B cell (primary cell): ENCODE measurements around the gene IDS. TPM values are rescaled to one million over a fixed set of nuclear protein-coding genes. Genes with fewer than 3 reads are reported as not detected.

ENCODE experiments used
- ATAC-seq: fragments of 200-7000 bp; cut with Tn5 transposase; one replicate; pipeline ENCODE4 v1.10.0; 2021; ENCODE audit warnings: low read depth, mild to moderate bottlenecking, moderate number of reproducible peaks, moderate library complexity
- CTCF ChIA-PET: fragments of 350-600 bp; sonication (Branson Sonifier 250); formaldehyde crosslinking; loops from one replicate; lab custom pipeline; 2021; ENCODE audit warnings: antibody characterized with exemption, inconsistent platforms; lab: Charles Lee
- POLR2A ChIA-PET: fragments of 350-600 bp; sonication (Branson Sonifier 250); formaldehyde crosslinking; loops from one replicate; lab custom pipeline; 2021; ENCODE audit warnings: antibody characterized with exemption; lab: Charles Lee
- DNase-seq: peaks from one replicate; pipeline ENCODE4 v3.0.0; 2013
- H2AFZ ChIP-seq: 2 replicates; pipeline ENCODE4 v1.6.1; 2012; ENCODE audit warnings: mild to moderate bottlenecking, low read depth, low read length; ENCODE audit not compliant: insufficient read depth, poor library complexity, severe bottlenecking
- H3K27ac ChIP-seq, 2 donors: 1 replicate in 1 of 2; 2 replicates in 1 of 2; pipeline ENCODE4 v1.5.1; 2012 to 2013; ENCODE audit warnings: low read length in 2 of 2, mild to moderate bottlenecking in 2 of 2, moderate library complexity in 1 of 2
- H3K27me3 ChIP-seq, 4 experiments: fragments of 200-600 bp in 1 of 4; sonication (generic) in 1 of 4; replicated peaks in 1 of 4; 1 replicate in 2 of 4; 2 replicates in 2 of 4; pipeline versions ENCODE4 v1.6.1 to v1.7.0; 2013 to 2016; ENCODE audit warnings: low read length in 3 of 4, mild to moderate bottlenecking in 2 of 4, mixed read lengths in 1 of 4, moderate library complexity in 1 of 4; ENCODE audit not compliant: insufficient read depth in 4 of 4, control insufficient read depth in 3 of 4; ENCODE audit errors: control extremely low read depth in 1 of 4
- H3K36me3 ChIP-seq, 2 experiments: replicated peaks in 1 of 2; 1 replicate in 1 of 2; 2 replicates in 1 of 2; pipeline versions ENCODE4 v1.6.1 to v1.7.1; 2013; ENCODE audit warnings: low read length in 1 of 2; ENCODE audit not compliant: insufficient read depth in 2 of 2, control insufficient read depth in 1 of 2; ENCODE audit errors: control extremely low read depth in 1 of 2, extremely low read depth in 1 of 2
- H3K4me1 ChIP-seq, 2 donors: fragments of 200-600 bp in 1 of 2; sonication (generic) in 1 of 2; 1 replicate in 1 of 2; 2 replicates in 1 of 2; pipeline versions ENCODE4 v1.5.1 to v1.6.1; 2013 to 2017; ENCODE audit warnings: low read length in 2 of 2; ENCODE audit not compliant: control insufficient read depth in 2 of 2, insufficient read depth in 2 of 2
- H3K4me2 ChIP-seq: replicated peaks from 2 replicates; pipeline ENCODE3; 2012; ENCODE audit warnings: mild to moderate bottlenecking, low read depth, low read length; ENCODE audit not compliant: poor library complexity, severe bottlenecking
- H3K4me3 ChIP-seq, 5 experiments: fragments of 200-600 bp in 1 of 5; sonication (generic) in 1 of 5; 1 replicate in 3 of 5; 2 replicates in 2 of 5; pipeline versions ENCODE4 v1.5.1 to v1.7.0; 2011 to 2016; ENCODE audit warnings: low read length in 4 of 5, mild to moderate bottlenecking in 4 of 5, low read depth in 2 of 5, control low read depth in 1 of 5, moderate library complexity in 1 of 5; ENCODE audit not compliant: insufficient read depth in 1 of 5; ENCODE audit errors: control extremely low read depth in 1 of 5, extremely low read depth in 1 of 5
- H3K79me2 ChIP-seq: fragments of 200-600 bp; sonication (generic); one replicate; pipeline ENCODE4 v1.6.0; 2016; ENCODE audit warnings: low read length; ENCODE audit not compliant: control insufficient read depth, insufficient read depth
- H3K9ac ChIP-seq: fragments of 200-600 bp; sonication (generic); 2 replicates; pipeline ENCODE4 v1.6.1; 2017; ENCODE audit warnings: mild to moderate bottlenecking, low read length, moderate library complexity
- H3K9me3 ChIP-seq, 3 donors: one replicate each; pipeline versions ENCODE4 v1.6.1 to v1.7.1; 2013; ENCODE audit warnings: low read length in 2 of 3; ENCODE audit not compliant: control insufficient read depth in 2 of 3, insufficient read depth in 1 of 3; ENCODE audit errors: control extremely low read depth in 1 of 3
- H4K20me1 ChIP-seq: 2 replicates; pipeline ENCODE4 v1.6.0; 2012; ENCODE audit warnings: mild to moderate bottlenecking, low read length; ENCODE audit not compliant: insufficient read depth, control insufficient read depth, poor library complexity, severe bottlenecking
- H3K27ac Mint-ChIP-seq: one replicate; pipeline ENCODE4 v1.8.0; 2021; ENCODE audit warnings: mixed read lengths
- H3K27me3 Mint-ChIP-seq: one replicate; pipeline ENCODE4 v1.8.0; 2021; ENCODE audit warnings: mixed read lengths
- H3K4me1 Mint-ChIP-seq: one replicate; pipeline ENCODE4 v1.8.0; 2021; ENCODE audit warnings: mixed read lengths
- H3K4me3 Mint-ChIP-seq: one replicate; pipeline ENCODE4 v1.8.0; 2021; ENCODE audit warnings: mixed read lengths
- H3K9me3 Mint-ChIP-seq: one replicate; pipeline ENCODE4 v1.8.0; 2022; ENCODE audit warnings: mixed read lengths; ENCODE audit not compliant: insufficient read depth
- EZH2 ChIP-seq: IDR thresholded peaks from 2 replicates; pipeline ENCODE4 v1.6.1; 2012; ENCODE audit warnings: borderline replicate concordance, low read depth, mild to moderate bottlenecking, moderate library complexity, low read length; ENCODE audit not compliant: insufficient read depth, poor library complexity, severe bottlenecking
- WGBS: methylation state at CpG from one replicate; pipeline ENCODE4 v1.1.5; 2013; ENCODE audit warnings: missing lambda C conversion rate; ENCODE audit not compliant: insufficient coverage; 5-methylcytosine and 5-hydroxymethylcytosine counted together
- intact Hi-C: fragments of 100-400 bp; cut with micrococcal nuclease; formaldehyde crosslinking; loops from one replicate; pipeline ENCODE4 v1.10.0; 2022
- polyA plus RNA-seq: library from polyadenylated mRNA; depleted of rRNA; stranded (reverse); fragments of >200 nt; gene quantifications from 2 replicates; pipeline ENCODE4 v1.2.3, GENCODE V29; 2012
- total RNA-seq, 2 donors: library from RNA; stranded (reverse); fragments of 120-200 nt in 1 of 2; gene quantifications; 1 replicate in 1 of 2; 2 replicates in 1 of 2; pipeline versions ENCODE4 v1.2.3 to v1.2.4, GENCODE V29; 2013 to 2022
- TF ChIP-seq, protein P1 (sequence below): fragments of 200-600 bp; IDR thresholded peaks from one replicate; pipeline ENCODE4 v1.8.0; 2022; ENCODE audit warnings: antibody characterized with exemption, mild to moderate bottlenecking

Gene IDS
- total and polyA plus RNA-seq, 2 donors (not counting 1 experiment from before 2014, with no cell fraction given) = 85.3 to 169 TPM

GRCh38 chrX:149462849-149463248, 42.3 kb downstream of the IDS start:
- DNase-seq (no peak), ATAC-seq (no peak)
- ChIA-PET POLR2A (no interaction called here), CTCF (interaction anchor here (1.7 kb wide), 1 partner anchor 9 kb away, joined by 4 read pairs; no protein-coding TSS in a partner anchor)
- no peak overlapping the region for H3K4me3 Mint-ChIP-seq
- no peak overlapping the region for H3K27ac ChIP-seq
- no peaks in the 10 kb centered on the region for H3K79me2 ChIP-seq
- no peak overlapping the region for H3K4me2 ChIP-seq
- no peaks in the 10 kb centered on the region for H3K36me3 ChIP-seq
- H4K20me1 ChIP-seq = no peaks in the 10 kb centered on the region
- H3K9ac ChIP-seq = no peak overlapping the region
- no peaks in the 10 kb centered on the region for H3K9me3 Mint-ChIP-seq
- H3K27ac Mint-ChIP-seq = no peak overlapping the region
- H3K4me3 ChIP-seq = no peak overlapping the region
- no peaks in the 10 kb centered on the region for H3K27me3 ChIP-seq
- no peak overlapping the region for H2AFZ ChIP-seq
- H3K27me3 Mint-ChIP-seq = peaks cover 5% of the 10 kb centered on the region
- H3K4me1 Mint-ChIP-seq = no peaks in the 10 kb centered on the region
- H3K9me3 ChIP-seq = no peaks in the 10 kb centered on the region
- WGBS = no CpG with 5 or more reads among the region's 1 CpG
- intact Hi-C loops = no loop called here
- H3K4me1 ChIP-seq = no peaks in the 10 kb centered on the region
- TF ChIP-seq EZH2 = no peak
- TF ChIP-seq, protein P1, sequence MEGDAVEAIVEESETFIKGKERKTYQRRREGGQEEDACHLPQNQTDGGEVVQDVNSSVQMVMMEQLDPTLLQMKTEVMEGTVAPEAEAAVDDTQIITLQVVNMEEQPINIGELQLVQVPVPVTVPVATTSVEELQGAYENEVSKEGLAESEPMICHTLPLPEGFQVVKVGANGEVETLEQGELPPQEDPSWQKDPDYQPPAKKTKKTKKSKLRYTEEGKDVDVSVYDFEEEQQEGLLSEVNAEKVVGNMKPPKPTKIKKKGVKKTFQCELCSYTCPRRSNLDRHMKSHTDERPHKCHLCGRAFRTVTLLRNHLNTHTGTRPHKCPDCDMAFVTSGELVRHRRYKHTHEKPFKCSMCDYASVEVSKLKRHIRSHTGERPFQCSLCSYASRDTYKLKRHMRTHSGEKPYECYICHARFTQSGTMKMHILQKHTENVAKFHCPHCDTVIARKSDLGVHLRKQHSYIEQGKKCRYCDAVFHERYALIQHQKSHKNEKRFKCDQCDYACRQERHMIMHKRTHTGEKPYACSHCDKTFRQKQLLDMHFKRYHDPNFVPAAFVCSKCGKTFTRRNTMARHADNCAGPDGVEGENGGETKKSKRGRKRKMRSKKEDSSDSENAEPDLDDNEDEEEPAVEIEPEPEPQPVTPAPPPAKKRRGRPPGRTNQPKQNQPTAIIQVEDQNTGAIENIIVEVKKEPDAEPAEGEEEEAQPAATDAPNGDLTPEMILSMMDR = no peak

GRCh38 chrX:149461746-149462145, 43.4 kb downstream of the IDS start:
- ChIA-PET POLR2A (no interaction called here), CTCF (interaction anchor here (1.1 kb wide), 1 partner anchor 9 kb away, joined by 5 read pairs; no protein-coding TSS in a partner anchor)
- no peak overlapping the region for H3K27ac Mint-ChIP-seq
- no peak overlapping the region for H3K27ac ChIP-seq
- H3K9ac ChIP-seq = no peak overlapping the region
- H3K4me3 ChIP-seq = no peak overlapping the region
- WGBS = no CpG with 5 or more reads among the region's 3 CpGs
- no peak overlapping the region for H2AFZ ChIP-seq
- H4K20me1 ChIP-seq = no peaks in the 10 kb centered on the region
- no peaks in the 10 kb centered on the region for H3K36me3 ChIP-seq
- TF ChIP-seq EZH2 = no peak
- TF ChIP-seq, protein P1 = no peak
- H3K27me3 Mint-ChIP-seq = peaks cover 5% of the 10 kb centered on the region
- intact Hi-C loops = no loop called here
- no peak for ATAC-seq
- H3K27me3 ChIP-seq = no peaks in the 10 kb centered on the region
- H3K4me2 ChIP-seq = no peak overlapping the region
- H3K79me2 ChIP-seq = no peaks in the 10 kb centered on the region
- no peak for DNase-seq
- no peak overlapping the region for H3K4me3 Mint-ChIP-seq
- H3K4me1 Mint-ChIP-seq = no peaks in the 10 kb centered on the region
- H3K4me1 ChIP-seq = no peaks in the 10 kb centered on the region
- no peaks in the 10 kb centered on the region for H3K9me3 Mint-ChIP-seq
- no peaks in the 10 kb centered on the region for H3K9me3 ChIP-seq
